Stimulated activated CD8-positive, alpha-beta memory T cell treated with anti-CD3 and anti-CD28 coated beads, Interleukin-12 subunit alpha, Interleukin-12 subunit beta, amount 100 ng/mL, for 1 hour (primary cell): ENCODE results near the gene UGT2A3.
"Not testable (repeated sequence)": the region's sequence is repeated elsewhere in the genome, so short reads cannot be mapped to it uniquely, and the experiment has no call there.

Experiments used
- DNase-seq: peaks from one replicate; pipeline ENCODE4 v3.0.0-alpha.2; 2020; ENCODE audit warnings: low read depth

Gene UGT2A3

DNA sequence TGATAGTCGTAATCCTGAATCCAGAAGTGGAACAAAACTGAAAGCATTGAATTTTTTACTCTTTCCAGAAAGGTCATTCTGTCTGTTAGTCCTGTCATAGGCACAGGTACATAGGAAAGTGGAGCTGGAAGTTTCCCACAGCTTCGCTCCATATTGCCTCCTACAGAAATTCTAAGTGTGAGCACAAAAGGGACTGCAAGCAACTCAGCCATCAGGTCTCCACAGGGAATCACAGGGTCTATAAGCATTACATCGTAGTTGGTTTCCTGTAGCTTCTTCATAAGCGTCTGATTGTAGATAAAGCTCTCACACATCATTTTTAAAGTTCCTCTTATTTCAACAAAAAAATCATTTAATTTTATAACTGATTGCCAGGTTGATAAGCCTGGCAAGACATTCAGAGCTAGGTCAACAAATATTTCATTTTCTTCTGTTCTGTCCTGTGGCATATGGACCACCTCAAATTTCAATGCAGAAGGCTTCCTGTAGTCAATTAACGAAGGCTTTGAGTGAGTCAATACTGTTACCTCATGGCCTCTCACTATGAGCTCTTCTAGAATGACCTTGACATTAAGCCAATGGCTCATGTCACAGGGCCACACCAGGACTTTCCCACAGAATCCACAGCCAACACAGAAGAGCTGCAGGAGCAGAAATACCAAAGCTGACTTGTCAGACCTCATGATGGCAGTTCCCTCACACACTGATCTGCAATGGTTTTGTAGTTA, at the start of gene UGT2A3:
TSS of gene UGT2A3 (minus strand) at position 727 of the 728 bp plus-strand sequence. CDS start at position 683, 44 bp downstream.
- no peak for DNase-seq

DNA sequence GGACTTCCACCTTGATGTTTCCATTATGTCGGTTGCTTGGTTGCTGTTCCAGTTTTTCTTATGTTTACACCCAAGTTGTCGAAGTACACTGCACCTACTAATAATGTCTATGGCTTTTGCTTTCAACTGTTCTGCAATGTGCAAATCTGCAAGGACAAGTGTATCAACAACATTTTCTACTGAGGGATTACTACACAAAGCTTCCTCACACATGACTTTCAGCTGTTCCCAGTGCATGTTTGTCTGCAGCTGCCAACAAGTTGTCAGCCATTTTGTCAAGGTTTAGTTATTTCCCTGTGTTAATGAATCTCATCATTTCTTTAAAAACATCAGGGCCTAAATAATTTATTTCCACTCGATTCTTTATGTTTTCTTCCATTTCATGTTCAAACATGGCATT, 45.4 kb upstream of the UGT2A3 start:
- DNase-seq: no peak

- DNase-seq: no peak
Observed at GRCh38 chr4:68995292-68995691, 43.7 kb upstream of the UGT2A3 start.

- DNase-seq: no peak
Observed at GRCh38 chr4:68987007-68987406, 35.4 kb upstream of the UGT2A3 start.

DNA sequence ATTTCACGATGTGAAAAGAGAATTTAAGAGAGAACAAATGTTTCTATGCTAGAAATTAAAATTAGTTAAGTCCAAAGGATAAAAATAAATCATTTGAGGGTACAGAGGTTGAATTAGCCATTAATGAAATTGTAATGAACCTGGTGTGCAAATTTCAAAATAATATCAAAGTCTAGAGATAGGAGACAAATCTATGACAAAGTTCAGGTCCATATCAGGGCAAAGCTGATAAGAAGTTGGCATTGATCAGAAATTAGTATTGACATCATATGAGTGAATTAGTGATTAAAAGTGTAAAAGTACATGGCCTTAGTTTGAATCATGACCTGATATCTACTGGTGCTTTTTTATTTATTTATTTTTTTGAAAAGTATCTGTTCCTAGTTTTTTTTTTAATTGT, 33.8 kb upstream of the UGT2A3 start:
- DNase-seq: no peak

GRCh38 chr4:68984947-68985346, 33.3 kb upstream of the UGT2A3 start:
- DNase-seq: no peak

GRCh38 chr4:68963374-68963773, 11.8 kb upstream of the UGT2A3 start:
- no peak for DNase-seq

GRCh38 chr4:68962868-68963267, 11.3 kb upstream of the UGT2A3 start:
- DNase-seq: no peak

GRCh38 chr4:68960294-68961163, 8.9 kb upstream of the UGT2A3 start:
- no peak for DNase-seq

- not testable (repeated sequence) for DNase-seq
Observed at GRCh38 chr4:68959085-68959484, 7.5 kb upstream of the UGT2A3 start.

GRCh38 chr4:68954126-68954525, 2.5 kb upstream of the UGT2A3 start:
- no peak for DNase-seq

- DNase-seq: no peak
Observed at GRCh38 chr4:68953056-68953596, 1.5 kb upstream of the UGT2A3 start.

DNA sequence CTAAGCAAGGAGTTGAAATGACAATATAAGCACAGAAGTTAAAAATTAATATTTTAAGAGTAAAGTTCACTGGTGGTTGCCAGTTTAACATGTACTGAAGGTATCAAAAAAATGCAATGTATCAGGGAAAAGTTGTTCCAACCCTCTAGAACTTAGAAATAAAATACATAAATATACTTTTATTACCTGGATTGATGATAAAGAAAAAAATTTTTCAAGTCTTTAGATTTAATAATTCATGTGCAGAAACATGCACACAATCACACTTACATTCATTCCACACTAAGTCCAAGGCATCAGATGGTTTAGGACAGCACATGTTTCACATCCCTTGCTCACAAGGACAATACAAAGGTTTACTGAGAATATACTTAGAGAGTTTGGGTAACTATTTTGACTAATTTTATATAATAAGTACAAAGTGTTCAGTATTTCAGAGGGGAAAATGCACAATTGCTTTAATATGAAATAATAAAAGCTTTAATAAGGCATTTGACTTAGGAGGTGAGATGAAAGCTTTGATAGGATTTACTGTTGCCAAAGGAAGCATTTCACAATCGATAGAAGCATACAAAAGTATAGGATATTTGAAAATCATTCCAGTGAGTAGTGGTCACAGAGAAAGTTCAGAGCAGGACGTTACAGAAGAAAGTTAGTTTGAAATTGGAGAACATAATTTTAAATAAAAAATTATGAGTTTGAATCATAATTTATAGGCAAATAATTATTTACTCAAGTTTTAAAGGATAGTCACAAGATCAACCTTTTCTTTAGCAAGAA, 392 bp upstream of the UGT2A3 start:
- no peak for DNase-seq

DNA sequence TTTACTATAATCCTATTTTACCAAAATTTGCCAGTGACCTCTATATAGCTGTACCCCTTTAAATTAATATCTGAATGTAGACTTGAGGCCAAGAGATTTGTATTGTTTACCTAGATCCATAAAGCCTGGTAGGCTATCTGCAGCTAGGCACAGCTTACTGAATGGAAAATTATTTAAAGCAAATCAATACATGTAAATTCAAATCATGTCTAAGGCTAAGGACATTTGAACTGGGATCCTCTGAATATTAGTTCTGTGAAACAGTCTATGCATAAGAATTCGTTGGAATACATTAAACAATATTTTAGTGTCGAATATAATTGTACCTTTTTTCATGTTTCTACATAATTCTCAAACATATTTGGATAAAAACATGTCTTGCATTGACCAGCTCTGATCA, 1.6 kb downstream of the UGT2A3 start:
- no peak for DNase-seq

DNA sequence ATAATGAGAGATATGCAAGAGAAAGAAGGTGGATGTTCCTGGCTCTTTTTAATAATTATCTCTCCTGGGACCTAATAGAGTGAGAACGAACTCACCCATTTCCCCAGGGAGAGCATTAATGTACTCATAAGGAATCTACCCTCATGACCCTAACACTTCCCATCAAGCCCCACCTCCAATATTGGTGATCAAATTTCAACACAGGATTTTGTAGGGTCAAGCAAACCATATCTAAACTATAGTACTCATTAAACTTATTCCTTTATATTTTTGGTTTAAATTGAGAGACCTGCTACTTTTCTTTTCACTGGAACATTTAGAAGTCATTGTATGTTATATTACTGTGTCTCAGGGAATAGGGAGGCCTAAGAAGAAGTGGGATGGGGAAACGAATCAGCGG, 2.6 kb downstream of the UGT2A3 start:
- DNase-seq: no peak

DNA sequence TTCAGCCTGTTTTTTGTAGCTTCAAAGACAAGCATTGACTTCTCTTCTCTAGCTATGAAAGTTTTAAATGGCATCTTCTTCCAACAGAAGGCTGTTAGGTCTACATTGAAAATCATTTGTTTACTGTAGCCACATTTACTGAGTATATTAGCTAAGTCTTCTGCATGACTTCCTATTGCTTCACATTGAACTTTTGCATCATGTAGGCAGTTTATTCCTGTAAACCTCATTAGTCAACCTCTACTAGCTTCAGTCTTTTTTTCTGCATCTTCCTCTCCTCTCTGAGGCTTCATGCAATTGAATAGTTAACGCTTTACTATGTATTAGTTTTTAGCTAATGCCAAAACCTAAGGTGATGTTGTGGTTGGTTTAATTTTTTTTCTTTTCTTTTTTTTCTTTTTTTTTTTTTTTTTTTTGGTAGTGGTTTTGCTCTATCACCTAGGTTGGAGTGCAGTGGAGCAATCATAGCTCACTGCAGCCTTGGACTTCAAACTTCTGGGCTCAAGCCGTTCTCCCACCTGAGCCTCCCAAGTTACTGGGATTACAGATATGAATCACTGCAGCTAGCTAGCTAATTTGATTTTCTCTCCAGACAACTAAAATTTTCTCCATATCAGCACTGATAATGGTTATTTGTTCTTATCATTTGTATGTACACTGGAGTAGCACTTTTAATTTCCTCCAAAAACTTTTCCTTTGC, 3.4 kb downstream of the UGT2A3 start:
- no peak for DNase-seq

- no peak for DNase-seq
Observed at GRCh38 chr4:68929076-68929737, 22.4 kb downstream of the UGT2A3 start.

DNA sequence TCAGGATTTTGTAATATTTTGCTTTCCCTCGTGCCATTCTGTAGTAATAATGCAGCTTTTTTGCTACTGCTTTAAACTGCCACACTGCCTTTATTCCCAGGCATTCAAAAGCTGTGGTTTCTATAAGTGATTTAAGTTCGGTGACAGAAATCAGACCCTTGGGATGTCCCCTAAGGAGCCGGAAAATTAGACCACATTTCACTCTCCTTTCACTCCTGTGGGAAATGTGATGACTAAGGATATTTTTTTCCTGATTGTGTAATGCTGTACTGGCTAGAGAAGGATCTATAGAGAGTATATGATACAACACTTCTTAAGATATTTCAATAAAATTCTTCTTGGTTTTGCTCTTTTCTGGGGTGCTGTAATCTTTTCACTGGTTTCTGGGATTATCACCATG, 24.4 kb downstream of the UGT2A3 start:
- no peak for DNase-seq

DNA sequence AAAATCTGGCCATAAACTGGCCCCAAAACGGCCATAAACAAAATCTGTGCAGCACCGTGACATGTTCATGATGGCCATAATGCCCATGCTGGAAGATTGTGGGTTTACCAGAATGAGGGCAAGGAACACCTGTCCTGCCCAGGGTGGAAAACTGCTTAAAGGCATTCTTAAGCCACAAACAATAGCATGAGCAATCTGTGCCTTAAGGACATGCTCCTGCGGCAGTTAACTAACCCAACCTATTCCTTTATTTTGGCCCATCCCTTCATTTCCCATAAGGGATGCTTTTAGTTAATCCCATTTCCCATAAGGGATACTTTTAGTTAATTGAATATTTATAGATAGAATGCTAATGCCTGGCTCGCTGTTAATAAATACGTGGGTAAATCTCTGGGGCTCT, 29.4 kb downstream of the UGT2A3 start:
- not testable (repeated sequence) for DNase-seq

- DNase-seq: no peak
Observed at GRCh38 chr4:68921051-68921450, 30.6 kb downstream of the UGT2A3 start.

DNA sequence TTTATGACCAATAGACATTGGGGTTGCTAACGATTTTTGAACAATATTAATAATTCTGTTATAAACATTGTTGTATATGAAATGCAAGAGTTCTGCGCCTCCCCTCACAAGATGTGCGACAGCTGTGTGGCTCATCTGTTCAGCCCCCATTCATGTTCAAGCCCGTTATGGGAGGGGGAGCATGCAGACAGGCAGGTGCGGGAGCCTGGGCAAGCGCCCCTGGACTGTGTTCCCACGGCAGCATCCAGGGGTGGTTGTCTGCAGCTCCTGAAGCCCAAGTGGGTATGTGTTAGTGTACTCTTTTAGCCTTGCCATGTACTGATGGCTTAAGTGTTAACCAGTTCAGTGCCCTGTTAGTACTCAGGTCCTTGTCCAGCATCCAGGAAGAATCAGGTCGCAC, 34.6 kb downstream of the UGT2A3 start:
- DNase-seq: no peak
